DND-41 (cell line): ENCODE data around the gene EPHA8.

Source experiments
- ATAC-seq: fragments of 200-7000 bp; cut with Tn5 transposase; 3 replicates; pipeline ENCODE4 v1.9.1; 2021; ENCODE audit warnings: low read depth; ENCODE audit not compliant: insufficient read depth
- DNase-seq: peaks from one replicate; pipeline ENCODE4 v3.0.0-alpha.2; 2020
- H2AFZ ChIP-seq: 2 replicates; pipeline ENCODE4 v1.6.0; 2012; ENCODE audit warnings: low read depth, low read length
- H3K27ac ChIP-seq: 2 replicates; pipeline ENCODE4 v1.5.1; 2012; ENCODE audit warnings: low read length, inconsistent platforms
- H3K27me3 ChIP-seq: fragments of 200-600 bp; sonication (generic); 2 replicates; pipeline ENCODE4 v1.6.0; 2012; ENCODE audit warnings: low read length, mild to moderate bottlenecking, inconsistent platforms; ENCODE audit not compliant: insufficient read depth, poor library complexity
- H3K36me3 ChIP-seq: 2 replicates; pipeline ENCODE4 v1.5.1; 2012; ENCODE audit warnings: low read length, inconsistent platforms; ENCODE audit not compliant: insufficient read depth
- H3K4me1 ChIP-seq: 2 replicates; pipeline ENCODE4 v1.5.1; 2012; ENCODE audit warnings: mild to moderate bottlenecking, low read length; ENCODE audit not compliant: insufficient read depth
- H3K4me2 ChIP-seq: 2 replicates; pipeline ENCODE4 v1.6.0; 2012; ENCODE audit warnings: mild to moderate bottlenecking, moderate library complexity, low read length, inconsistent platforms; ENCODE audit not compliant: insufficient read depth
- H3K4me3 ChIP-seq, 2 experiments: fragments of 200-600 bp in 1 of 2; shearing (Covaris generic) in 1 of 2; 2 replicates each; pipeline ENCODE4 v1.5.1; 2012 to 2016; ENCODE audit warnings: inconsistent platforms in 2 of 2, low read length in 2 of 2, mild to moderate bottlenecking in 2 of 2, low read depth in 1 of 2, moderate library complexity in 1 of 2
- H3K79me2 ChIP-seq: 2 replicates; pipeline ENCODE4 v1.6.0; 2012; ENCODE audit warnings: low read length, inconsistent platforms; ENCODE audit not compliant: insufficient read depth
- H3K9ac ChIP-seq: 2 replicates; pipeline ENCODE4 v1.6.0; 2012; ENCODE audit warnings: low read depth, mild to moderate bottlenecking, inconsistent platforms, low read length, moderate library complexity
- H3K9me3 ChIP-seq: 2 replicates; pipeline ENCODE4 v1.5.1; 2012; ENCODE audit warnings: low read length, moderate library complexity, mild to moderate bottlenecking, inconsistent platforms; ENCODE audit not compliant: insufficient read depth, severe bottlenecking
- H4K20me1 ChIP-seq: 2 replicates; pipeline ENCODE4 v1.6.0; 2012; ENCODE audit warnings: low read length; ENCODE audit not compliant: insufficient read depth
- EZH2 ChIP-seq: IDR thresholded peaks from 3 replicates; pipeline ENCODE4 v1.6.1; 2012; ENCODE audit warnings: borderline replicate concordance, low read depth, mild to moderate bottlenecking, moderate library complexity, low read length, inconsistent platforms; ENCODE audit not compliant: severe bottlenecking
- TF ChIP-seq, protein P1 (sequence below): IDR thresholded peaks from 2 replicates; pipeline ENCODE4 v1.5.1; 2012; ENCODE audit warnings: borderline replicate concordance, low read length, moderate library complexity, mild to moderate bottlenecking; ENCODE audit not compliant: poor library complexity, severe bottlenecking; ENCODE audit errors: extremely low read depth

The EPHA8 gene

GRCh38 chr1:22537441-22538139 is 25.7 kb upstream of the EPHA8 start:
- ATAC-seq (no peak), DNase-seq (no peak)
- Histone ChIP-seq H4K20me1 (no peaks in the 10 kb centered on the region; the same call in 1 of the 2 replicates), H3K9me3 (no peaks in the 10 kb centered on the region), H2AFZ (no peak overlapping the region), H3K4me2 (no peak overlapping the region), H3K4me3 (no peak overlapping the region), H3K27me3 (no peaks in the 10 kb centered on the region), H3K36me3 (no peaks in the 10 kb centered on the region; the same call in none of the 2 replicates), H3K9ac (no peak overlapping the region), H3K79me2 (no peaks in the 10 kb centered on the region), H3K27ac (peak overlapping the region; percentile 68; the same call in 1 of the 2 replicates), H3K4me1 (peaks cover 37% of the 10 kb centered on the region)
- TF ChIP-seq, protein P1, sequence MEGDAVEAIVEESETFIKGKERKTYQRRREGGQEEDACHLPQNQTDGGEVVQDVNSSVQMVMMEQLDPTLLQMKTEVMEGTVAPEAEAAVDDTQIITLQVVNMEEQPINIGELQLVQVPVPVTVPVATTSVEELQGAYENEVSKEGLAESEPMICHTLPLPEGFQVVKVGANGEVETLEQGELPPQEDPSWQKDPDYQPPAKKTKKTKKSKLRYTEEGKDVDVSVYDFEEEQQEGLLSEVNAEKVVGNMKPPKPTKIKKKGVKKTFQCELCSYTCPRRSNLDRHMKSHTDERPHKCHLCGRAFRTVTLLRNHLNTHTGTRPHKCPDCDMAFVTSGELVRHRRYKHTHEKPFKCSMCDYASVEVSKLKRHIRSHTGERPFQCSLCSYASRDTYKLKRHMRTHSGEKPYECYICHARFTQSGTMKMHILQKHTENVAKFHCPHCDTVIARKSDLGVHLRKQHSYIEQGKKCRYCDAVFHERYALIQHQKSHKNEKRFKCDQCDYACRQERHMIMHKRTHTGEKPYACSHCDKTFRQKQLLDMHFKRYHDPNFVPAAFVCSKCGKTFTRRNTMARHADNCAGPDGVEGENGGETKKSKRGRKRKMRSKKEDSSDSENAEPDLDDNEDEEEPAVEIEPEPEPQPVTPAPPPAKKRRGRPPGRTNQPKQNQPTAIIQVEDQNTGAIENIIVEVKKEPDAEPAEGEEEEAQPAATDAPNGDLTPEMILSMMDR: no peak
- TF ChIP-seq EZH2: no peak

DNA sequence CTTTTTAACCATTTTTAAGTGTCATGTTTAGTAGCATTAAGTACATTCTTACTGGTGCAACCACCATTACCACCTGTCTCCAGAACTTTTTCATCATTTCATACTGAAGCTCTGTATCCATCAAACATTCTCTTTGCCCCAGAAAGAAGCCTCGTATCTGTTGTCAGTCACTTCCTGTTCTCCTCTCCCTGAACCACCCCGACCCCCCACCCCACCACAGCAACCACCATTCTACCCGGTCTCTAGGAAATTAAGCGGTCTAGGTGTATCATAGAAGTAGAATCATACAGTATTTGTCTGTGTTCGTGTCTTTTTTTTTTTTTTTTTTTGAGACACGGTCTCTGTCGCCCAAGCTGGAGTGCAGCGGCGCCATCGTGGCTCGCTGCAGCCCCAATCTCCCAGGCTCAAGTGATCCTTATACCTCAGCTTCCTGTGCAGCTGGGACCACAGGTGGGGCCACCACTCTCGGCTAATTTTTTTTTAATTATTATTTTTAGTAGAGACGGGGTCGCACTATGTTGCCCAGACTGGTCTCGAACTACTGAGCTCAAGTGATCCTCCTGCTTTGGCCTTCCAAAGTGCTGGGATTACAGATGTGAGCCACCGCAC is 23.7 kb upstream of the EPHA8 start:
- Histone ChIP-seq H3K27me3 (no peaks in the 10 kb centered on the region), H3K4me2 (peak overlapping the region; percentile 54), H3K4me3 (no peak overlapping the region), H3K9me3 (no peaks in the 10 kb centered on the region), H3K79me2 (no peaks in the 10 kb centered on the region), H3K27ac (peak overlapping the region; percentile 68), H3K9ac (no peak overlapping the region), H4K20me1 (no peaks in the 10 kb centered on the region; the same call in 1 of the 2 replicates), H2AFZ (no peak overlapping the region), H3K4me1 (peaks cover 37% of the 10 kb centered on the region), H3K36me3 (no peaks in the 10 kb centered on the region; the same call in 1 of the 2 replicates)
- DNase-seq: peak; percentile 43
- TF ChIP-seq EZH2: no peak
- TF ChIP-seq, protein P1: no peak
- peak; percentile 78 for ATAC-seq

- no peaks in the 10 kb centered on the region for H3K9me3 ChIP-seq
- no peak for ATAC-seq
- peaks cover 37% of the 10 kb centered on the region for H3K4me1 ChIP-seq
- no peak for TF ChIP-seq EZH2
- TF ChIP-seq, protein P1: no peak
- H3K4me2 ChIP-seq: no peak overlapping the region
- H4K20me1 ChIP-seq: no peaks in the 10 kb centered on the region; the same call in 1 of the 2 replicates
- no peak overlapping the region for H2AFZ ChIP-seq
- no peak overlapping the region for H3K9ac ChIP-seq
- peak overlapping the region; percentile 58 for H3K27ac ChIP-seq
- no peak overlapping the region for H3K4me3 ChIP-seq
- no peaks in the 10 kb centered on the region for H3K27me3 ChIP-seq
- no peak for DNase-seq
- no peaks in the 10 kb centered on the region for H3K79me2 ChIP-seq
- H3K36me3 ChIP-seq: no peaks in the 10 kb centered on the region; the same call in 1 of the 2 replicates
These were observed 23.0 kb upstream of the EPHA8 start for GRCh38 chr1:22540337-22540736.
